Measurements from ENCODE around the gene TRERF1.
"Not testable (repeated sequence)": the region's sequence is repeated elsewhere in the genome, so short reads cannot be mapped to it uniquely, and the experiment has no call there.

TRERF1 gene

DNA sequence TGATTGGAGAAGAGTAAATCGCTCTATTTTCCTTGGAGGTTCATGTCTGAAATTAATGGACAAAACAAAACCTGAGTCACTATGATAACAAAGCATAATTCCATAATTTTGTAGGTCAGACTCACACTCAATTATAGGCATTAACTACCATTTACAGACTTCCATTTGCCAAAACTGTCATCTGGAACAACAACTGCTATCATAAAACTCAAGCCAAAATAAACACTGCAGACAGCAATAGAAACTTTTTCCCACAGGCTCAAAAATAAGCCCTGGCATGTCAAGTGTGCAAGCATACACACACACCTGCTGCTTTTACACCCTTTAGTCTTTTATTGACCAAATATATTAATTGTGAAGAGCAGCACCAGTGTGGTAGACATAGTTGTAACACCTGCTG, 241.2 kb downstream of the TRERF1 start:
- DNase-seq: no peak

GRCh38 chr6:42207559-42207958, 244.2 kb downstream of the TRERF1 start:
- DNase-seq: not testable (repeated sequence)

GRCh38 chr6:42204768-42205282, 246.9 kb downstream of the TRERF1 start:
- no peak for DNase-seq

- DNase-seq: no peak
Measured at GRCh38 chr6:42203183-42203582, 248.5 kb downstream of the TRERF1 start.

- not testable (repeated sequence) for DNase-seq
Measured at GRCh38 chr6:42202131-42202915, 249.4 kb downstream of the TRERF1 start.

DNA sequence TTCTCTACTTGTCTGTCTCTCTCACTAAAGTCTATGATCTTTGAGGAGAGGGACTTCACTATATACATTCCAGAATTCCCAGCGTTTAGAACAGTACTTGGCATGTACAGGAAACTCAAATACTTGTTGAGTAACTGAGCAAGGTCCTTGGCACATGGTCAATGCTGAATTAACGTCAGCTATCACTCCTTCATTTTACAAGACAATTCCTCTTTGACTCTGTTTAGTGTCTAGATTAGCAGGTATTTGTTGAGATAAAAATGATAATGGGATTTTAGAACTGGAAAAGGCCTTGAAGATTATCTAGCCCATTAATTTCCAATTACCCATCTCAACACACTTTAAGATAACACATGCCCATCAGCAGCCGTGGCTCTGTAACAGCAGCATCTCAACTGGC, 250.3 kb downstream of the TRERF1 start:
- no peak for DNase-seq

GRCh38 chr6:42200035-42200434, 251.7 kb downstream of the TRERF1 start:
- no peak for DNase-seq

GRCh38 chr6:42199106-42199981, 252.4 kb downstream of the TRERF1 start:
- DNase-seq: no peak

- peak; percentile 7 to 12 for DNase-seq
Measured at GRCh38 chr6:42197555-42198362, 254.0 kb downstream of the TRERF1 start.

GRCh38 chr6:42195415-42195814, 256.3 kb downstream of the TRERF1 start:
- DNase-seq: no peak

- no peak for DNase-seq
Measured at GRCh38 chr6:42194056-42194455, 257.7 kb downstream of the TRERF1 start.

DNA sequence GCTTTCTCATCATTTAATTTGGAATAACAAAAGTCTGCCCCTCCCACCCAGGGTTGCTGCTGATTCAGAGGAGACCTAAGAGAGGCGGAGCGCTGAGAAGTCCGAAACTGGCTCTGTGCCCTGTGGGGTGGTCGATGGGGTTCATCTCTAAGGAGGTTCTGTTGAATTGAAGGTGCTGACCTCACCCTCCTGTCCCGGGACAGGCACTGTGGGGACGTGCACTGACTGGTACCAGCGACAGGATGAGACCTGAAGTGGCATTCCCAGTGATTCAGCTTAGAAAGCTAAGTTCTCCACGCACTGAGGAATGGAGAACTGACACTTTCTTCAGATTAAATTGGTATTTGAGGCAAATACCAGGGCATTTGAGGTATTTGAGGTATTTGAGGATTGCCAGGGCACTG, 258.2 kb downstream of the TRERF1 start:
- no peak for DNase-seq

DNA sequence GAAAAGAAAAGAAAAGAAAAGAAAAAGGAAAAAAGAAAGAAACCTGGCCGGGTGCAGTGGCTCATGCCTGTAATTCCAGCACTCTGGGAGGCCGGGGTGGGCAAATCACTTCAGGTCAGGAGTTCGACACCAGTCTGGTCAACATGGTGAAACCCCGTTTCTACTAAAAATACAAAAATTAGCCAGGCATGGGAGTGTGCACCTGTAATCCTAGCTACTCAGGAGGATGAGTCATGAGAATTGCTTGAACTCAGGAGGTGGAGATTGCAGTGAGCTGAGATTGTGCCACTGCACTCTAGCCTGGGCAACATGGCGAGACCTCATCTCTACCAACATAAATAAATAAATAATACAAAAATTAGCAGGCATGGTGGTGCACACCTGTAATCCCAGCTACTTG, 259.3 kb downstream of the TRERF1 start:
- DNase-seq: not testable (repeated sequence)

GRCh38 chr6:42190554-42191183, 261.1 kb downstream of the TRERF1 start:
- DNase-seq: no peak

DNA sequence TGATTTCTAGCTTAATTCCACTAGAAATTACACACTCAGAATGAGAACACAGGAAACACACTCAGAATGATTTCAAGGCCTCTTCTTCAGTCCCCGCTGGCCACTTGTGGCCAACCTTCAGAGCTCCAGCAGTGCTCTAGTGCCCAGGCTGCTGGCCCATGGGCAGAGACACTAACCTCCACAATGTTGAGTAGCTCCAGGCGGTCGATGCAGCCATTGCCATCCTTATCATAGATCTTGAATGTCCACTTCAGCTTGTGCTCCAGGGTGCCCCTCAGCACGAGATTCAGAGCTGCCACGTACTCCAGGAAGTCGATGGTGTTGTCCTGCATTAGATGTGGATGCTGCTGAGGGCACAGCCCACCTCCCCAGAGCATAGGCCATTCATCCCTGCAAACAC, 263.3 kb downstream of the TRERF1 start:
- no peak for DNase-seq

- DNase-seq: no peak
Measured at GRCh38 chr6:42185597-42185996, 266.1 kb downstream of the TRERF1 start.

DNA sequence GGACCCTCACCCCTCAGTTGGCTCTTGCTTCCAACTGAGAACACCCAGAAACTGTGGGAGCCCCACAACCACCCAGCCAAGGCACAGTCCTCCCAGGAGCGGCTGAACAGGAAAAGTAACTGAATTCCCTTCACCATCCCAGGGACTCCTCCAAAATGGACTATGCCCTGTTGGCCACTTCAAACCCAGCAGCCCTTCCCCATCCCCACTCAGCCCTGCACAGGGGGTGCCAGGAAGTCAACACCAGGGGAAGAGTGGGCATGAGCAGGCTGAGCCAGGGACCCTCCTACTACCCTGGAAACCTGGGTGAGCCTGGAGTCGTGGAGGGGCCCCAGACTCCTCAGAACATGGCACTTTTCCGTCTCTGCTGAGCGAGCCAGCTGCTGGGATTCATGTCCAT, 267.3 kb downstream of the TRERF1 start:
- DNase-seq: no peak

DNA sequence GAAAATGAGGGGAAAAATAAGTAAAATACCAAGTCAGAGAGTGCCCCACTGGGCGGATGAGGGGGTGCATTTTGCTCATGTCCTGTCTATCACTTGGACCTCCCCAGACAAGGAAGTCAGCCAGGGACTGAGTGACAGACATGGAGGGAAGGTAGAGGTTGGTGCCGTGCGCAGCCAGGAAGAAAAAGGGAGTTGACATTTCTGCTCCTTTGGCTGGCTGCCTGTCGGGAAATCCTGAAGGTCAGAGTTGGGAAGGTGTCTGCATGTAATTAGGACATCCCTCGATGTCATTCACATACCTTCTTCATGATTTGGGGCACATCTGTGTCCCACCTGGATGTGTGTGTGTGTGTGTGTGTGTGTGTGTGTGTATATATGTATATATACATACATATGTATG, 269.6 kb downstream of the TRERF1 start:
- DNase-seq: no peak

DNA sequence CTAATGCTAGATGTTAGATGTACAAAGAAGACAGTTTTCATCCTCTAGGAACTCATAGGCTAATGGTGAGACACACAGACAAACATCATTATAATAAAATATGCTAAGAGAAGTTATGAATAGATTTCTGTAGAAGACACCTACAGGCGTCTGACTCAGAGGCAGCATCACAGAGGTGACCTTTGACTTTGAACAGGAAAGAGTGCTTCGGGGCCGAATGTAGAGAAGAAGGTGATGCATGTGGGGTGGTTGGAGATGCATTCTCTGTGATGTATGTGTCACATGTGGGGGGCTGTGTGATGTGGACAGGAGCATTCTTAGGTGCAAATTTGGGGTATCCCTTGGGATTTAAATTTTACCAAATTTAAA, 271.8 kb downstream of the TRERF1 start:
- no peak for DNase-seq

DNA sequence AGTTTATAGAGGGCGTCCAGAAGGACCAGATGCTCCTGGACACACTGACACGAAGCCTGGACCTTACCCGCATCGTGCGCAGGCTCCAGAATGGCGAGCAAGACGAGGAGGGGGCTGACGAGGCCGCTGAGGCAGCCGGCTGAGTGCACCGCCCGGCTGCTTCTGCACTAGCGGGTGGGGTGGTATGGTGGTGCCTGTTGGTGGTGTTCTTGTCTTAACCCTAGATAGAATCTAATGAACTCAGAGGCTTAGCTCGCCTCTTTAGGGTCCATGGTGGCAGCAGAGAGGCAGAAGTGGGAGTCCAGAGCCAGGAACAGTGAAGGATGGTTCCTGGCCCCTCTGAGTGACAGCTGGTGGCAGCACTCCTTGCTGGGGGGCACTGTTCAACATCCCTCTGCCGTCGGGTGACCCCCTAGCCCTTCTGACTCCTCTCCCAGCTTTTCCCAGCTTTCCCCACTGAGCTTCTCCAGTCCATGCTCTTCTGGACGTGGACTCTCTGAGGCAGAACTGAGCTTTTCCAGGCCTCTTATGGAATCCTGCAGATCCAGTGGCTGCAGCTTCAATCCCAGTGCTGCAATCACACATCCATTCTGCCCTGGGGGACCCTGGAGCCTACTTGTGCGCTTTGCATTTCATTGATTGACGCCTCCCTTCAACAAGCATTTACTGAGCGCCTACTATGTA, 272.3 kb downstream of the TRERF1 start:
- no peak for DNase-seq

DNA sequence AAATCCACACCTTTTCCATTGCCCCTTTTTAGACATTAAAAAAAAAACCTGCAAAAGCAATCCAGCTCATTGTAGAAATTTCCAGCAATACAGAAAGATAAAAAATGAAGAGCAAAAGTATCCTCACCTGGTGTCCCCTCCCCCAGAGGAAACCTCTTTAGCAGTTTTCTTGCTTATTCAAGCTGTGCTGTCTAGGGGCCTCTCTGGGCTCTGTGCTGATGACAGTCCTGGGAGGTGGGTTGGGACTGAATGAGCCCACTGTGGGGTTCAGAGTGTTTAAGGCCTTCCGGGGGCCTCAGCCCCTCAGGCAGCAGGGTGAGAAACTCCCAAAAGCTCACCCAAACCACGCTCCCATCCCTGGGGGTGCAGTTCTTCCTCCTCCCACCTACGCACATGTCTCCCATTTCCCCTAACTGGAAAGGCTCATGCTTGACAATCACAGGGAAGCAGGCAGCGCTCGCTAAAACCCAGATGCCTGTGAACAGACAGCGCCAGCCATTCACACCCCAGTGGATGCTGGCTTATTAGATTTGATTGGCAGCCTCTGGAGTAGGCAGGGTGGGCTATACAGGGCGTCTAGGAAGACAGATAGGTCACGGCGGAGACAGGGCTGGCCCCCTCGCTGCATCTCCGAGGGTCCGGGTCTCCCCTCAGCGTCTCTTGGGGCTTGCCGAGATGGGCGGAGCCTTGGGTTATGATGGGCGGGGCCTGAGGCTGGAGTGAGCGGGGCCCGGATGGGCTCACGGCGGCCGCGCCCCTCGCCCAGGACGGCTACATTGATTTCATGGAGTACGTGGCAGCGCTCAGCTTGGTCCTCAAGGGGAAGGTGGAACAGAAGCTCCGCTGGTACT, 274.0 kb downstream of the TRERF1 start:
- no peak for DNase-seq
